SK-N-SH (cell line): ENCODE results near the gene TMOD2. TPM values are rescaled to one million over a fixed set of nuclear protein-coding genes. Genes with fewer than 3 reads are reported as not detected.
A peak's percentile ranks its signal among the peaks of the same experiment; 100 is the strongest.

Experiments
- CTCF ChIA-PET: fragments of 300-600, 350-600 bp; formaldehyde crosslinking; extraction: SDS; loops from one replicate; lab custom pipeline; 2021; lab: Yijun Ruan, JAX
- POLR2A ChIA-PET: fragments of 350-600 bp; sonication (Branson Sonifier 250); formaldehyde crosslinking; extraction: SDS; loops from one replicate; lab custom pipeline; 2020; ENCODE audit warnings: antibody characterized with exemption, inconsistent platforms; lab: Yijun Ruan, JAX
- DNase-seq: peaks from one replicate; pipeline ENCODE4 v3.0.0; 2012
- H2AFZ ChIP-seq: fragments of 200-600 bp; sonication (generic); 2 replicates; pipeline ENCODE4 v1.8.1; 2016; ENCODE audit warnings: antibody characterized with exemption, mild to moderate bottlenecking, low read depth
- H3F3A ChIP-seq: fragments of 200-600 bp; sonication (generic); replicated peaks from 2 replicates; pipeline ENCODE3; 2016; ENCODE audit warnings: antibody characterized with exemption, mild to moderate bottlenecking; ENCODE audit not compliant: insufficient read depth
- H3K27ac ChIP-seq, 2 experiments: fragments of 200-500 bp in 1 of 2; fragments of 200-600 bp in 1 of 2; sonication (Bioruptor generic) in 1 of 2; sonication (generic), shearing (Covaris generic) in 1 of 2; 2 replicates each; pipeline versions ENCODE4 v1.5.1 to v1.6.1; 2014 to 2016; ENCODE audit warnings: low read depth in 2 of 2, inconsistent platforms in 1 of 2, low read length in 1 of 2, mild to moderate bottlenecking in 1 of 2, mixed read lengths in 1 of 2
- H3K27me3 ChIP-seq: fragments of 200-600 bp; sonication (generic), shearing (Covaris generic); 2 replicates; pipeline ENCODE4 v1.6.1; 2016; ENCODE audit warnings: mixed run types; ENCODE audit not compliant: insufficient read depth
- H3K36me3 ChIP-seq, 2 experiments: fragments of 200-500 bp in 1 of 2; fragments of 200-600 bp in 1 of 2; sonication (Bioruptor generic) in 1 of 2; sonication (generic) in 1 of 2; replicated peaks in 1 of 2; 2 replicates each; pipeline versions ENCODE3 to v1.5.1; 2014 to 2016; ENCODE audit warnings: low read length in 1 of 2, mild to moderate bottlenecking in 1 of 2; ENCODE audit not compliant: insufficient read depth in 2 of 2, control insufficient read depth in 1 of 2
- H3K4me1 ChIP-seq, 2 experiments: fragments of 200-500 bp in 1 of 2; fragments of 200-600 bp in 1 of 2; sonication (Bioruptor generic) in 1 of 2; sonication (generic), shearing (Covaris generic) in 1 of 2; 2 replicates each; pipeline versions ENCODE4 v1.5.1 to v1.6.1; 2014 to 2016; ENCODE audit warnings: low read depth in 1 of 2, low read length in 1 of 2, mixed run types in 1 of 2; ENCODE audit not compliant: insufficient read depth in 2 of 2, control insufficient read depth in 1 of 2
- H3K4me2 ChIP-seq: fragments of 200-600 bp; sonication (generic), shearing (Covaris generic); 2 replicates; pipeline ENCODE4 v1.6.1; 2017; ENCODE audit warnings: mixed run types
- H3K4me3 ChIP-seq, 2 experiments: fragments of 200-500 bp in 1 of 2; fragments of 200-600 bp in 1 of 2; sonication (Bioruptor generic) in 1 of 2; sonication (generic), shearing (Covaris generic) in 1 of 2; 2 replicates each; pipeline versions ENCODE4 v1.5.1 to v1.8.1; 2014 to 2016; ENCODE audit warnings: low read depth in 2 of 2, inconsistent platforms in 1 of 2, low read length in 1 of 2, mild to moderate bottlenecking in 1 of 2, mixed read lengths in 1 of 2, moderate library complexity in 1 of 2
- H3K79me2 ChIP-seq: fragments of 200-600 bp; sonication (generic); 2 replicates; pipeline ENCODE4 v1.8.1; 2017; ENCODE audit warnings: mild to moderate bottlenecking; ENCODE audit not compliant: insufficient read depth
- H3K9ac ChIP-seq: fragments of 200-600 bp; sonication (generic); 2 replicates; pipeline ENCODE4 v1.6.1; 2017; ENCODE audit warnings: mixed run types
- H3K9me2 ChIP-seq: fragments of 200-600 bp; sonication (generic); 2 replicates; pipeline ENCODE4 v1.6.1; 2017; ENCODE audit warnings: mixed run types
- H3K9me3 ChIP-seq: fragments of 200-600 bp; sonication (generic); 2 replicates; pipeline ENCODE4 v1.6.1; 2017; ENCODE audit warnings: mixed run types, mild to moderate bottlenecking, moderate library complexity
- H4K20me1 ChIP-seq: fragments of 200-600 bp; sonication (generic); 2 replicates; pipeline ENCODE4 v1.6.1; 2017; ENCODE audit warnings: mild to moderate bottlenecking, mixed run types; ENCODE audit not compliant: insufficient read depth
- CHD2 ChIP-seq: fragments of 150-350 bp; IDR thresholded peaks from 2 replicates; pipeline ENCODE4 v1.6.1; 2018; ENCODE audit warnings: low read length; ENCODE audit not compliant: partially characterized antibody
- EZH2phosphoT487 ChIP-seq: fragments of 200-600 bp; sonication (generic); IDR thresholded peaks from 2 replicates; pipeline ENCODE4 v1.6.1; 2017; ENCODE audit warnings: low read depth, mixed run types, mild to moderate bottlenecking, antibody characterized with exemption, moderate library complexity, borderline replicate concordance
- FOXM1 ChIP-seq: IDR thresholded peaks from 2 replicates; pipeline ENCODE4 v1.4.0; 2012; ENCODE audit warnings: low read depth, mild to moderate bottlenecking
- IRF3 ChIP-seq: fragments of 150-350 bp; IDR thresholded peaks from 2 replicates; pipeline ENCODE4 v1.6.1; 2016; ENCODE audit warnings: mild to moderate bottlenecking, low read depth, low read length
- JUND ChIP-seq: IDR thresholded peaks from 2 replicates; pipeline ENCODE4 v1.4.0; 2012
- MEF2A ChIP-seq: IDR thresholded peaks from 2 replicates; pipeline ENCODE4 v1.4.0; 2012; ENCODE audit warnings: low read depth, borderline replicate concordance
- MXI1 ChIP-seq: IDR thresholded peaks from 2 replicates; pipeline ENCODE4 v1.6.1; 2012; ENCODE audit warnings: mild to moderate bottlenecking, low read depth, low read length, improper control_type of control experiment
- NFIC ChIP-seq: IDR thresholded peaks from 2 replicates; pipeline ENCODE4 v1.4.0; 2012; ENCODE audit warnings: borderline replicate concordance
- NRF1 ChIP-seq: IDR thresholded peaks from 2 replicates; pipeline ENCODE4 v1.6.1; 2012; ENCODE audit warnings: low read depth, mild to moderate bottlenecking, low read length
- RAD21 ChIP-seq: IDR thresholded peaks from 2 replicates; pipeline ENCODE4 v1.6.1; 2012; ENCODE audit warnings: mild to moderate bottlenecking, low read length
- RCOR1 ChIP-seq: fragments of 150-350 bp; IDR thresholded peaks from 2 replicates; pipeline ENCODE4 v1.6.1; 2017; ENCODE audit warnings: antibody characterized with exemption, low read length
- RFX5 ChIP-seq: IDR thresholded peaks from 2 replicates; pipeline ENCODE4 v1.6.1; 2012; ENCODE audit warnings: mild to moderate bottlenecking, improper control_type of control experiment, low read length
- TAF1 ChIP-seq: IDR thresholded peaks from 2 replicates; pipeline ENCODE4 v1.6.1; 2012; ENCODE audit warnings: low read depth, mild to moderate bottlenecking, low read length, moderate library complexity, borderline replicate concordance
- TCF12 ChIP-seq: IDR thresholded peaks from 2 replicates; pipeline ENCODE4 v1.4.0; 2012
- YY1 ChIP-seq: IDR thresholded peaks from 2 replicates; pipeline ENCODE4 v1.4.0; 2012; ENCODE audit warnings: low read depth, mild to moderate bottlenecking
- WGBS: methylation state at CpG from one replicate; pipeline ENCODE4 v1.1.6; 2017; ENCODE audit warnings: low lambda C conversion rate; 5-methylcytosine and 5-hydroxymethylcytosine counted together
- polyA plus RNA-seq, 3 experiments: library from polyadenylated mRNA; depleted of rRNA; stranded (reverse); fragments of >200 nt; gene quantifications; 2 replicates each; pipeline ENCODE4 v1.2.3, GENCODE V29; 2012
- TF ChIP-seq, protein P1 (sequence below): IDR thresholded peaks from 2 replicates; pipeline ENCODE4 v1.4.0; 2012; ENCODE audit warnings: low read depth, borderline replicate concordance
- TF ChIP-seq, protein P2 (sequence below): IDR thresholded peaks from 2 replicates; pipeline ENCODE4 v1.4.0; 2012; ENCODE audit warnings: low read depth, borderline replicate concordance
- TF ChIP-seq, protein P3 (sequence below): IDR thresholded peaks from 2 replicates; pipeline ENCODE4; 2012
- TF ChIP-seq, protein P4 (sequence below): IDR thresholded peaks from 2 replicates; pipeline ENCODE4 v1.6.1; 2012; ENCODE audit warnings: mild to moderate bottlenecking, low read depth, low read length, moderate library complexity
- TF ChIP-seq, protein P5 (sequence below): IDR thresholded peaks from 2 replicates; pipeline ENCODE4 v1.4.0; 2012; ENCODE audit warnings: low read depth

TMOD2 gene
- polyA plus RNA-seq, 1 of the 3 experiments (the other 2 are of a cell fraction): 2.7 TPM

DNA sequence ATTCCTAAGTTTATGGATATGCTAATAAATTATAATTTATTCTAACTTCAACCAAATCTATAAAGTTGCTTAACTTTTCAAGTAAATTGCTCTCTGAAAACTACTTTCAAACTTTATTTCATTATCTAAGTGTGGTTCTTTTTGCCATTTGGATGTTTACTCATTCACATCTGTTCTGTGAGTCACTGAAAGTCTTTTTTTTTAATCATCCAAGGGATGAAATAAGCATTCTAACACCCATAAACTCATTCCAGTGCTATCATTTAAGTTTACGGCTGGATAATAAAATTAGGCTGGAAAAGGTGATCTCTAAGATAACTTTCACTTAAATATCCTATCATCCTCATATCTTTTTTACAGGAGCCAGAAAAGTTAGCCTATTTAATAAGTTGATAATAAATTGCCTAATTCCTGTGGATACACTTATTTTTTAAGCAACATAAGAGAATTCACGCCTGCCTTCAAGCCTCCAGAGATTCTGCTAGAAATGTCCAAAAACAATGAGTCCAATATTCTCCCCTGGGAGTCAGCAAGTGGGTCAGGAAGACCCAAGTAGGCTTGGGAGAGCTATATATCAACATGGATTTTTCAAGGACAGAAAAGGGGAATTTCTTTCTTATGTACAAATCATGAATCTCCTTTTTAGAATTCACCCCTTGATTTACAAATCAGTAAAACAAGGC, 44.3 kb upstream of the TMOD2 start:
- H3K9me3 ChIP-seq: no peaks in the 10 kb centered on the region
- no peaks in the 10 kb centered on the region for H4K20me1 ChIP-seq
- ChIA-PET CTCF (interaction anchor here (0.5 to 1.9 kb wide), 2 partner anchors 57 to 69 kb away, joined by 3 to 7 read pairs; no protein-coding TSS in a partner anchor), POLR2A (interaction anchor here (1.1 to 1.2 kb wide), 2 partner anchors 26 to 31 kb away, joined by 4 to 6 read pairs; partner anchors contain the start of genes LYSMD2 and SCG3)
- H3K4me3 ChIP-seq: no peak overlapping the region
- no peaks in the 10 kb centered on the region for H3K27me3 ChIP-seq
- TF ChIP-seq NRF1 (no peak), RCOR1 (no peak), CHD2 (no peak), EZH2phosphoT487 (no peak), MXI1 (no peak), RAD21 (no peak), NFIC (no peak), JUND (no peak), TAF1 (no peak), YY1 (no peak), RFX5 (no peak), IRF3 (no peak), TCF12 (no peak), FOXM1 (no peak), MEF2A (no peak)
- TF ChIP-seq, protein P1, sequence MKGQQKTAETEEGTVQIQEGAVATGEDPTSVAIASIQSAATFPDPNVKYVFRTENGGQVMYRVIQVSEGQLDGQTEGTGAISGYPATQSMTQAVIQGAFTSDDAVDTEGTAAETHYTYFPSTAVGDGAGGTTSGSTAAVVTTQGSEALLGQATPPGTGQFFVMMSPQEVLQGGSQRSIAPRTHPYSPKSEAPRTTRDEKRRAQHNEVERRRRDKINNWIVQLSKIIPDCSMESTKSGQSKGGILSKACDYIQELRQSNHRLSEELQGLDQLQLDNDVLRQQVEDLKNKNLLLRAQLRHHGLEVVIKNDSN: no peak
- TF ChIP-seq, protein P2, sequence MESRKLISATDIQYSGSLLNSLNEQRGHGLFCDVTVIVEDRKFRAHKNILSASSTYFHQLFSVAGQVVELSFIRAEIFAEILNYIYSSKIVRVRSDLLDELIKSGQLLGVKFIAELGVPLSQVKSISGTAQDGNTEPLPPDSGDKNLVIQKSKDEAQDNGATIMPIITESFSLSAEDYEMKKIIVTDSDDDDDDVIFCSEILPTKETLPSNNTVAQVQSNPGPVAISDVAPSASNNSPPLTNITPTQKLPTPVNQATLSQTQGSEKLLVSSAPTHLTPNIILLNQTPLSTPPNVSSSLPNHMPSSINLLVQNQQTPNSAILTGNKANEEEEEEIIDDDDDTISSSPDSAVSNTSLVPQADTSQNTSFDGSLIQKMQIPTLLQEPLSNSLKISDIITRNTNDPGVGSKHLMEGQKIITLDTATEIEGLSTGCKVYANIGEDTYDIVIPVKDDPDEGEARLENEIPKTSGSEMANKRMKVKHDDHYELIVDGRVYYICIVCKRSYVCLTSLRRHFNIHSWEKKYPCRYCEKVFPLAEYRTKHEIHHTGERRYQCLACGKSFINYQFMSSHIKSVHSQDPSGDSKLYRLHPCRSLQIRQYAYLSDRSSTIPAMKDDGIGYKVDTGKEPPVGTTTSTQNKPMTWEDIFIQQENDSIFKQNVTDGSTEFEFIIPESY: no peak
- TF ChIP-seq, protein P3, sequence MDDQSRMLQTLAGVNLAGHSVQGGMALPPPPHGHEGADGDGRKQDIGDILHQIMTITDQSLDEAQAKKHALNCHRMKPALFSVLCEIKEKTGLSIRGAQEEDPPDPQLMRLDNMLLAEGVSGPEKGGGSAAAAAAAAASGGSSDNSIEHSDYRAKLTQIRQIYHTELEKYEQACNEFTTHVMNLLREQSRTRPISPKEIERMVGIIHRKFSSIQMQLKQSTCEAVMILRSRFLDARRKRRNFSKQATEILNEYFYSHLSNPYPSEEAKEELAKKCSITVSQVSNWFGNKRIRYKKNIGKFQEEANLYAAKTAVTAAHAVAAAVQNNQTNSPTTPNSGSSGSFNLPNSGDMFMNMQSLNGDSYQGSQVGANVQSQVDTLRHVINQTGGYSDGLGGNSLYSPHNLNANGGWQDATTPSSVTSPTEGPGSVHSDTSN: no peak
- TF ChIP-seq, protein P4, sequence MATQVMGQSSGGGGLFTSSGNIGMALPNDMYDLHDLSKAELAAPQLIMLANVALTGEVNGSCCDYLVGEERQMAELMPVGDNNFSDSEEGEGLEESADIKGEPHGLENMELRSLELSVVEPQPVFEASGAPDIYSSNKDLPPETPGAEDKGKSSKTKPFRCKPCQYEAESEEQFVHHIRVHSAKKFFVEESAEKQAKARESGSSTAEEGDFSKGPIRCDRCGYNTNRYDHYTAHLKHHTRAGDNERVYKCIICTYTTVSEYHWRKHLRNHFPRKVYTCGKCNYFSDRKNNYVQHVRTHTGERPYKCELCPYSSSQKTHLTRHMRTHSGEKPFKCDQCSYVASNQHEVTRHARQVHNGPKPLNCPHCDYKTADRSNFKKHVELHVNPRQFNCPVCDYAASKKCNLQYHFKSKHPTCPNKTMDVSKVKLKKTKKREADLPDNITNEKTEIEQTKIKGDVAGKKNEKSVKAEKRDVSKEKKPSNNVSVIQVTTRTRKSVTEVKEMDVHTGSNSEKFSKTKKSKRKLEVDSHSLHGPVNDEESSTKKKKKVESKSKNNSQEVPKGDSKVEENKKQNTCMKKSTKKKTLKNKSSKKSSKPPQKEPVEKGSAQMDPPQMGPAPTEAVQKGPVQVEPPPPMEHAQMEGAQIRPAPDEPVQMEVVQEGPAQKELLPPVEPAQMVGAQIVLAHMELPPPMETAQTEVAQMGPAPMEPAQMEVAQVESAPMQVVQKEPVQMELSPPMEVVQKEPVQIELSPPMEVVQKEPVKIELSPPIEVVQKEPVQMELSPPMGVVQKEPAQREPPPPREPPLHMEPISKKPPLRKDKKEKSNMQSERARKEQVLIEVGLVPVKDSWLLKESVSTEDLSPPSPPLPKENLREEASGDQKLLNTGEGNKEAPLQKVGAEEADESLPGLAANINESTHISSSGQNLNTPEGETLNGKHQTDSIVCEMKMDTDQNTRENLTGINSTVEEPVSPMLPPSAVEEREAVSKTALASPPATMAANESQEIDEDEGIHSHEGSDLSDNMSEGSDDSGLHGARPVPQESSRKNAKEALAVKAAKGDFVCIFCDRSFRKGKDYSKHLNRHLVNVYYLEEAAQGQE: no peak
- TF ChIP-seq, protein P5, sequence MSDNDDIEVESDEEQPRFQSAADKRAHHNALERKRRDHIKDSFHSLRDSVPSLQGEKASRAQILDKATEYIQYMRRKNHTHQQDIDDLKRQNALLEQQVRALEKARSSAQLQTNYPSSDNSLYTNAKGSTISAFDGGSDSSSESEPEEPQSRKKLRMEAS: no peak
- DNase-seq: no peak
- no peak overlapping the region for H3K4me2 ChIP-seq
- H3K79me2 ChIP-seq: no peaks in the 10 kb centered on the region
- H3F3A ChIP-seq: no peaks in the 10 kb centered on the region
- H3K9me2 ChIP-seq: no peaks in the 10 kb centered on the region
- H3K9ac ChIP-seq: no peak overlapping the region
- H3K4me1 ChIP-seq: peaks cover 0 to 8% of the 10 kb centered on the region in 2 experiments; a peak in 2 of 4 replicates
- no peak overlapping the region for H2AFZ ChIP-seq
- H3K36me3 ChIP-seq: no peaks in the 10 kb centered on the region
- H3K27ac ChIP-seq: peak overlapping the region in 1 of 2 experiments; percentile 64; a peak in 2 of 4 replicates
- 51% methylated on average over 2 of the region's 2 CpGs for WGBS
